HepG2 (cell line): ENCODE data around the gene HYDIN. TPM values are rescaled to one million over a fixed set of nuclear protein-coding genes. Genes with fewer than 3 reads are reported as not detected.
A peak's percentile ranks its signal among the peaks of the same experiment; 100 is the strongest.

Source experiments
- ARNTL ChIP-seq: sonication (generic); formaldehyde crosslinking; IDR thresholded peaks from 2 replicates; pipeline ENCODE4 v1.4.0; 2020; ENCODE audit warnings: mild to moderate bottlenecking, missing genetic modification reagents
- POLR2AphosphoS2 ChIP-seq: IDR thresholded peaks from 2 replicates; pipeline ENCODE4 v1.6.1; 2011; ENCODE audit warnings: low read depth, low read length, improper control_type of control experiment
- REL ChIP-seq: sonication (generic); formaldehyde crosslinking; conservative IDR thresholded peaks from 2 replicates; pipeline ENCODE4 v1.8.0; 2022; ENCODE audit warnings: mild to moderate bottlenecking, missing genetic modification reagents, moderate library complexity
- SMYD3 ChIP-seq: sonication (generic); formaldehyde crosslinking; IDR thresholded peaks from 2 replicates; pipeline ENCODE4 v1.8.1; 2023; ENCODE audit warnings: mild to moderate bottlenecking, missing genetic modification reagents
- SP1 ChIP-seq, 2 experiments: fragments of 450-650 bp in 1 of 2; sonication (generic) in 1 of 2; formaldehyde crosslinking in 1 of 2; IDR thresholded peaks; 2 replicates each; pipeline versions ENCODE4 v1.4.0 to v1.6.1; 2016 to 2020; ENCODE audit warnings: missing genetic modification reagents in 1 of 2
- XBP1 ChIP-seq: sonication (generic); formaldehyde crosslinking; IDR thresholded peaks from 2 replicates; pipeline ENCODE4 v1.5.0; 2020; ENCODE audit warnings: missing genetic modification reagents
- ZFX ChIP-seq: sonication (generic); formaldehyde crosslinking; IDR thresholded peaks from 2 replicates; pipeline ENCODE4 v1.4.0; 2020; ENCODE audit warnings: mild to moderate bottlenecking, low read depth, missing genetic modification reagents, moderate library complexity
- ZNF121 ChIP-seq: sonication (generic); formaldehyde crosslinking; IDR thresholded peaks from 2 replicates; pipeline ENCODE4 v1.5.0; 2020; ENCODE audit warnings: mild to moderate bottlenecking, missing genetic modification reagents
- ZNF354B ChIP-seq: sonication (generic); formaldehyde crosslinking; IDR thresholded peaks from 2 replicates; pipeline ENCODE4 v1.8.0; 2022; ENCODE audit warnings: mild to moderate bottlenecking, missing genetic modification reagents
- ZNF468 ChIP-seq: sonication (generic); formaldehyde crosslinking; IDR thresholded peaks from 2 replicates; pipeline ENCODE4 v1.8.0; 2022; ENCODE audit warnings: mild to moderate bottlenecking, moderate library complexity, missing genetic modification reagents
- ZNF484 ChIP-seq: sonication (generic); formaldehyde crosslinking; IDR thresholded peaks from 2 replicates; pipeline ENCODE4 v1.5.1; 2020; ENCODE audit warnings: mild to moderate bottlenecking, low read depth, missing genetic modification reagents, borderline replicate concordance
- ZNF569 ChIP-seq: sonication (generic); formaldehyde crosslinking; IDR thresholded peaks from 2 replicates; pipeline ENCODE4 v1.5.0; 2020; ENCODE audit warnings: mild to moderate bottlenecking, missing genetic modification reagents, moderate library complexity, borderline replicate concordance
- ZSCAN20 ChIP-seq: sonication (generic); formaldehyde crosslinking; IDR thresholded peaks from 2 replicates; pipeline ENCODE4 v1.4.0; 2020; ENCODE audit warnings: missing genetic modification reagents, mild to moderate bottlenecking, borderline replicate concordance
- ZSCAN29 ChIP-seq: sonication (generic); formaldehyde crosslinking; conservative IDR thresholded peaks from 2 replicates; pipeline ENCODE4 v1.4.0; 2020; ENCODE audit warnings: mild to moderate bottlenecking, missing genetic modification reagents
- polyA plus RNA-seq, 8 experiments: library from polyadenylated mRNA; depleted of rRNA in 3 of 8; stranded (reverse) in 7 of 8; unstranded in 1 of 8; fragments of >200 nt; fragmentation: Illumina TruSeq in 4 of 8; extraction: Trizol in 4 of 8; gene quantifications; 2 replicates each; pipeline versions ENCODE4 v1.2.1 to v1.2.3, GENCODE V29; 2011 to 2016; ENCODE audit warnings: low read depth in 4 of 8, missing spikeins in 1 of 8, mixed read lengths in 1 of 8; ENCODE audit not compliant: insufficient read depth in 1 of 8
- total RNA-seq, 5 experiments: library from RNA; depleted of rRNA; stranded (reverse); fragments of >200 nt; fragmentation: Illumina TruSeq; extraction: Trizol; gene quantifications; 2 replicates each; pipeline ENCODE4 v1.2.3, GENCODE V29; 2016; ENCODE audit warnings: low read depth in 1 of 5
- TF ChIP-seq, protein P1 (sequence below): sonication (generic); formaldehyde crosslinking; IDR thresholded peaks from 2 replicates; pipeline ENCODE4 v1.8.1; 2023; ENCODE audit warnings: mild to moderate bottlenecking, missing genetic modification reagents
- TF ChIP-seq, protein P2 (sequence below): sonication (generic); formaldehyde crosslinking; conservative IDR thresholded peaks from 2 replicates; pipeline ENCODE4 v1.8.0; 2022; ENCODE audit warnings: mild to moderate bottlenecking, moderate library complexity, missing genetic modification reagents
- TF ChIP-seq, protein P3 (sequence below): sonication (generic); formaldehyde crosslinking; IDR thresholded peaks from 2 replicates; pipeline ENCODE4 v1.4.0; 2020; ENCODE audit warnings: missing genetic modification reagents
- TF ChIP-seq, protein P4 (sequence below): sonication (generic); formaldehyde crosslinking; IDR thresholded peaks from 2 replicates; pipeline ENCODE4 v1.8.1; 2023; ENCODE audit warnings: missing genetic modification reagents, mild to moderate bottlenecking, borderline replicate concordance

HYDIN gene
- total and polyA plus RNA-seq, 2 of the 13 experiments (the other 11 are each of a cell fraction or from before 2014, with no cell fraction given), result not detected

DNA sequence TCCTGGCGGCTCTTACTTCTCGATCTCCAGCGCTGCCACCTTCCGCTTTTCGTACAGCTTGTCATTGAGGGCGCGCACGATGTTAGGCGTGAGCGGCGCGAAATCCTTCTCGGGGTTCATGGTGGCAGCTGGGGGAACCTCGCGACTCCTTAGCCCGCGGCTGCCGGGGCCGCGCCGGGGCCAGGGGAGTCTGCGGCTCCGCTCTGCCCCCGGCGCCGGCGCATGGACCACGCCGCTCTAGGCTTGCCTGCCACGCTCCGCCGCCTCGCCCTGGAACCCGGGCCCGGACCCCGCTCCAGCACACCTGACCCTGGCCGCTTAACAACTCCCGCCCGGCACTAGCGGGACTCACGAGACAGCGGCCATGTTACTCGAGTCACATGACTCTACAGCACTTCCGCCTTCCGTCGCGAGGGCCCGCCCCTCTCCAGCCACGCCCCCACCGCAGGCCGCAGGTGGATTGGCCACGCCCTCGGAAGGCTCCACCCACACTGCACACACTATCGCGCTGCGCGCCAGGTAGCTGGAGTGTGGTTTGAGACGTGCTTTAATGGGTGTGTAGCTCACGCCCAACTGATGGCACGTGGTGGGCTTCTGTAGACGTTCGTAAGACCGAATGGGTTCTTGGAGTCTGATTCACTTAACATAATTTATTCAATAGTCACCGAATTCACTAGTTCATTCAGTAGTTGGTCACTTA lies 429.6 kb downstream of the HYDIN start, which contains the start of gene VAC14 (continued):
- TF ChIP-seq, protein P1, sequence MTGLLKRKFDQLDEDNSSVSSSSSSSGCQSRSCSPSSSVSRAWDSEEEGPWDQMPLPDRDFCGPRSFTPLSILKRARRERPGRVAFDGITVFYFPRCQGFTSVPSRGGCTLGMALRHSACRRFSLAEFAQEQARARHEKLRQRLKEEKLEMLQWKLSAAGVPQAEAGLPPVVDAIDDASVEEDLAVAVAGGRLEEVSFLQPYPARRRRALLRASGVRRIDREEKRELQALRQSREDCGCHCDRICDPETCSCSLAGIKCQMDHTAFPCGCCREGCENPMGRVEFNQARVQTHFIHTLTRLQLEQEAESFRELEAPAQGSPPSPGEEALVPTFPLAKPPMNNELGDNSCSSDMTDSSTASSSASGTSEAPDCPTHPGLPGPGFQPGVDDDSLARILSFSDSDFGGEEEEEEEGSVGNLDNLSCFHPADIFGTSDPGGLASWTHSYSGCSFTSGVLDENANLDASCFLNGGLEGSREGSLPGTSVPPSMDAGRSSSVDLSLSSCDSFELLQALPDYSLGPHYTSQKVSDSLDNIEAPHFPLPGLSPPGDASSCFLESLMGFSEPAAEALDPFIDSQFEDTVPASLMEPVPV (CRISPR knock-in tag), result peak; percentile 76; the same call in 1 of the 2 replicates
- TF ChIP-seq ZFX (CRISPR knock-in tag) (peak; percentile 88), ZNF484 (no peak), ZNF354B (no peak), ZSCAN20 (CRISPR knock-in tag) (no peak; the same call in 1 of the 2 replicates), XBP1 (CRISPR knock-in tag) (no peak), REL (CRISPR knock-in tag) (peak; percentile 53; the same call in 1 of the 2 replicates), ZNF569 (no peak), ARNTL (no peak), ZSCAN29 (CRISPR knock-in tag) (no peak), ZNF121 (CRISPR knock-in tag) (no peak), POLR2AphosphoS2 (no peak), SP1 (IDR thresholded peaks at IDR 0.05) (no peak; the same call in 1 of the 2 replicates), SP1 (CRISPR knock-in tag; IDR thresholded peaks at IDR 0.05) (peak; percentile 100), ZNF468 (CRISPR knock-in tag) (no peak), SMYD3 (CRISPR knock-in tag) (no peak)
- TF ChIP-seq, protein P2, sequence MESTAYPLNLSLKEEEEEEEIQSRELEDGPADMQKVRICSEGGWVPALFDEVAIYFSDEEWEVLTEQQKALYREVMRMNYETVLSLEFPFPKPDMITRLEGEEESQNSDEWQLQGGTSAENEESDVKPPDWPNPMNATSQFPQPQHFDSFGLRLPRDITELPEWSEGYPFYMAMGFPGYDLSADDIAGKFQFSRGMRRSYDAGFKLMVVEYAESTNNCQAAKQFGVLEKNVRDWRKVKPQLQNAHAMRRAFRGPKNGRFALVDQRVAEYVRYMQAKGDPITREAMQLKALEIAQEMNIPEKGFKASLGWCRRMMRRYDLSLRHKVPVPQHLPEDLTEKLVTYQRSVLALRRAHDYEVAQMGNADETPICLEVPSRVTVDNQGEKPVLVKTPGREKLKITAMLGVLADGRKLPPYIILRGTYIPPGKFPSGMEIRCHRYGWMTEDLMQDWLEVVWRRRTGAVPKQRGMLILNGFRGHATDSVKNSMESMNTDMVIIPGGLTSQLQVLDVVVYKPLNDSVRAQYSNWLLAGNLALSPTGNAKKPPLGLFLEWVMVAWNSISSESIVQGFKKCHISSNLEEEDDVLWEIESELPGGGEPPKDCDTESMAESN (CRISPR knock-in tag), result no peak
- TF ChIP-seq, protein P3, sequence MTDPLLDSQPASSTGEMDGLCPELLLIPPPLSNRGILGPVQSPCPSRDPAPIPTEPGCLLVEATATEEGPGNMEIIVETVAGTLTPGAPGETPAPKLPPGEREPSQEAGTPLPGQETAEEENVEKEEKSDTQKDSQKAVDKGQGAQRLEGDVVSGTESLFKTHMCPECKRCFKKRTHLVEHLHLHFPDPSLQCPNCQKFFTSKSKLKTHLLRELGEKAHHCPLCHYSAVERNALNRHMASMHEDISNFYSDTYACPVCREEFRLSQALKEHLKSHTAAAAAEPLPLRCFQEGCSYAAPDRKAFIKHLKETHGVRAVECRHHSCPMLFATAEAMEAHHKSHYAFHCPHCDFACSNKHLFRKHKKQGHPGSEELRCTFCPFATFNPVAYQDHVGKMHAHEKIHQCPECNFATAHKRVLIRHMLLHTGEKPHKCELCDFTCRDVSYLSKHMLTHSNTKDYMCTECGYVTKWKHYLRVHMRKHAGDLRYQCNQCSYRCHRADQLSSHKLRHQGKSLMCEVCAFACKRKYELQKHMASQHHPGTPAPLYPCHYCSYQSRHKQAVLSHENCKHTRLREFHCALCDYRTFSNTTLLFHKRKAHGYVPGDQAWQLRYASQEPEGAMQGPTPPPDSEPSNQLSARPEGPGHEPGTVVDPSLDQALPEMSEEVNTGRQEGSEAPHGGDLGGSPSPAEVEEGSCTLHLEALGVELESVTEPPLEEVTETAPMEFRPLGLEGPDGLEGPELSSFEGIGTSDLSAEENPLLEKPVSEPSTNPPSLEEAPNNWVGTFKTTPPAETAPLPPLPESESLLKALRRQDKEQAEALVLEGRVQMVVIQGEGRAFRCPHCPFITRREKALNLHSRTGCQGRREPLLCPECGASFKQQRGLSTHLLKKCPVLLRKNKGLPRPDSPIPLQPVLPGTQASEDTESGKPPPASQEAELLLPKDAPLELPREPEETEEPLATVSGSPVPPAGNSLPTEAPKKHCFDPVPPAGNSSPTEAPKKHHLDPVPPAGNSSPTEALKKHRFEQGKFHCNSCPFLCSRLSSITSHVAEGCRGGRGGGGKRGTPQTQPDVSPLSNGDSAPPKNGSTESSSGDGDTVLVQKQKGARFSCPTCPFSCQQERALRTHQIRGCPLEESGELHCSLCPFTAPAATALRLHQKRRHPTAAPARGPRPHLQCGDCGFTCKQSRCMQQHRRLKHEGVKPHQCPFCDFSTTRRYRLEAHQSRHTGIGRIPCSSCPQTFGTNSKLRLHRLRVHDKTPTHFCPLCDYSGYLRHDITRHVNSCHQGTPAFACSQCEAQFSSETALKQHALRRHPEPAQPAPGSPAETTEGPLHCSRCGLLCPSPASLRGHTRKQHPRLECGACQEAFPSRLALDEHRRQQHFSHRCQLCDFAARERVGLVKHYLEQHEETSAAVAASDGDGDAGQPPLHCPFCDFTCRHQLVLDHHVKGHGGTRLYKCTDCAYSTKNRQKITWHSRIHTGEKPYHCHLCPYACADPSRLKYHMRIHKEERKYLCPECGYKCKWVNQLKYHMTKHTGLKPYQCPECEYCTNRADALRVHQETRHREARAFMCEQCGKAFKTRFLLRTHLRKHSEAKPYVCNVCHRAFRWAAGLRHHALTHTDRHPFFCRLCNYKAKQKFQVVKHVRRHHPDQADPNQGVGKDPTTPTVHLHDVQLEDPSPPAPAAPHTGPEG, result peak; percentile 39; the same call in 1 of the 2 replicates
- TF ChIP-seq, protein P4, sequence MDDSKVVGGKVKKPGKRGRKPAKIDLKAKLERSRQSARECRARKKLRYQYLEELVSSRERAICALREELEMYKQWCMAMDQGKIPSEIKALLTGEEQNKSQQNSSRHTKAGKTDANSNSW (CRISPR knock-in tag), result no peak
